ENCODE measurements around the gene MAP7D3.
"Not testable (repeated sequence)": the region's sequence is repeated elsewhere in the genome, so short reads cannot be mapped to it uniquely, and the experiment has no call there.

Gene MAP7D3

DNA sequence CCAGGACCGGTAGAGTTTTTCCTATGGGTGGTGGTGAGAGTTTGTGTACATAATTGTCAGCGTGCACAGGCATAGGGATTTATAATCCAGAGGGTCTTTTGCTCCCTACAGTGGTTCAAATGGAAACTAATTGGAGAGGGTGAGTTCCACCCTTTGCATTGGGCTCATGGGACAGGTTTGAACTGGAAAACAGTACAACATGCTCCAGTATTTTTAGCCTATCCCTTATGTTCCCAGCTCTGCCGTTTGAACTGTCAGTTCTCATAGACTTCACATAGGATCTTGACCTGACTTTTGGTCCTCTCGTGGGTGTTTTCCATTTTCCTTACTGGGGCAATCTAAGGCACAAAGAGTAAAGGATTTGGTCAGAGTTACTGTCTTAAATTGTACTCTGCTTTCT is 72.1 kb downstream of the MAP7D3 start:
- no peak for DNase-seq

DNA sequence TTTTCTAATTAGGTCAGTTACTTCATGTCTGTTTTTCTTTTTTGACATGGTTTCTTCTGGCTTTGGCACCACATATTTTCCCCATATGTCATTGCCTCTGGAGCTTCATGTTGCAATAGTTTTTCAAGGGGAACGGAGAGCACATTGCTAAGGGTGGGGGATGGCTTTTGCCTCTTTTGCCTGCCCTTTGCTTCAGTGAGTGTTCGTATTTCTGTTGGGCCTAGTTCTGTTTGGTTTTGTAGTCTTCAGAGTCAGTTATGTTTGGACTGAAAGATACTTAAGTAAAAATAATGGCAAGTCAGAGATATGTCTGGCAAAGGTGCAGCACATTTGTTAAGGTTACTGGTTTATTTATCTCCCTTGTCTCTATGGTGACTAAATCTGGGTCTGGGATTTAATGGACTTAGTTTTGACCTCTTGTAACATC is 74.8 kb downstream of the MAP7D3 start:
- no peak for DNase-seq

DNA sequence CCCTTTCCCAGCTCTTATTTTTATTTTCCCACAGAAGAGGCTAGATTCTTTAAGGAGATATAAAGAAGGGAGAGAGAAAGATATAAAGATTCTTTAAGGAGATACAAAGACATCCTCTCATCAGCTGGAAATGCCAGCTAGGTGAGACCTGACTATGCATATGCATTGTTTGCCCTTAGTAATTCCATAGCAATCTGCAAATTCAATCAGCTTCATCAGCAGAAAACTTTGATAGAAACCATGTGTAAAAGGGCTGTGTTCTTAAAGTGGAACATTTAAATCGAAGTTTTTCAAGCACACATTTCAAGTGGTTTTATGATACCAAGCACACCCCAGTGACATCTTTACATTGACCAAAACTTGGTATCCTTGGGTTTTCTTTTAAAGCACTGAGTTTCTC is 79.8 kb downstream of the MAP7D3 start:
- no peak for DNase-seq

DNA sequence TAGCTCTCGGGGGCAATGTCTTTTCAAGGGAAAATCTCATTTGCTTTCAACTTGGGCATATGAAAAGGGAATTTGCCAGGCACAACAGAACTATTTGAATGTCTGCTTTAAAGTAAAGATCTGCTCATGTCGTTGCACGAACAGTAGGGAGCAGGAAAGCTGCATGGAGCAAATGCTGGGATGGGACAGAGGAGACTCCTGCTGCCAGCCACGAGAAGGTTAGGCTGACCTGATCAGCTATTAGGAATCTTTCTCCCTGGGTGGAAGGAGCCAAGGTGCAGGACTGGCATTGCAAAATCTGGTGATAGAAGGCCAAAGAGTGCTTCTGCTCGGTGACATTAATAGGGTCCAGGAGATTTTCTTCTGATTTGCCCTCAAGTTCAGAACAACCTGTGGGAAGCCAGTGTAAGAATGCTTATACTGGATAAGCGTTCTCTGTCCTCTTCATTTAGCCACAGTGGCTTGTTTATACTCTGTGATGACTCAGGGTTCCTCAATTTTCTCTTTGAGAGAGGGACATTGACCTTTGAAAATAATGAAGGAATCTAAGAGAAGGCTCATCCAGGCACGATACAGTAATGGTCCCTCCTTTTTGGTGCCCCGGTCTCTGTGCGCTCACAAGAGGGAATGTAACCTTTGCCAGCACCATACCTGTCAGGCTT is 80.9 kb downstream of the MAP7D3 start:
- no peak for DNase-seq

DNA sequence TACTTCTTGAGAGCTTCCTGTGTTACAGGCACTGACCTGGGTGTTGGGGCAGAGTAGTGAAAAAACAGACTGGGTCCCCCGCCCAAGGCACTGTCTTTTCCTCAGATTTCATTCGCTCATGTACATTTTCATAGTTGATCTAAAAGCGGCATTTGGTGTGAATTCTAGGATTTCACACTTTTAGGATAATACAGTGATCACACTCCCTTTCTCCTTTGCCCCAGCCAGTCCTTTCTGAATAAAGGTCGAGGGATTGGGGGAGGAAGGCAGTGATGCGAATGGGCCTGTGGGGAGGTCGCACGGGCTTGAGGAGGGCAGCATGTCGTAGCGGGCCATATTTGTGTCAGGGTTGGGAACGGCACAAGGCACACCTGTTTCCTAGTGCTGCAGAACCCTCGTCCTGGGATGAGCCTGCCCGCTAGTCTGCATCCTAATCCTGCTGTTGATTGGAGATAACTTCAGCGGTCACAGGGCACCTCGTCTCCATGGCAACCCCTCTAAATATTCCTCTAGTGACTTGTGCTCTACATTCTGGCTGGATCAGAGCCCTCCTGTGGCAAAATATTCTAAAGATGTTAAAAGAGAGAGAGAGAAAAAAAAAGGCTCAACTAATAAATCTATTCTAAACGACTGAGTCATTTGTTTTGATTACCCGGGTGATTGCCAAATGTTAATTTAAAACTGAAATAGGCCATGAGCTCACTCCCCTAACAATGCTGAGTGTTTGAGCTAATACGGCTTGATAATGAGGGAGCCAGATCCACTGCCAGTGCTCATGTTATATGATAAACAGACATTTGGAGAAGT is 82.1 kb downstream of the MAP7D3 start:
- no peak for DNase-seq

DNA sequence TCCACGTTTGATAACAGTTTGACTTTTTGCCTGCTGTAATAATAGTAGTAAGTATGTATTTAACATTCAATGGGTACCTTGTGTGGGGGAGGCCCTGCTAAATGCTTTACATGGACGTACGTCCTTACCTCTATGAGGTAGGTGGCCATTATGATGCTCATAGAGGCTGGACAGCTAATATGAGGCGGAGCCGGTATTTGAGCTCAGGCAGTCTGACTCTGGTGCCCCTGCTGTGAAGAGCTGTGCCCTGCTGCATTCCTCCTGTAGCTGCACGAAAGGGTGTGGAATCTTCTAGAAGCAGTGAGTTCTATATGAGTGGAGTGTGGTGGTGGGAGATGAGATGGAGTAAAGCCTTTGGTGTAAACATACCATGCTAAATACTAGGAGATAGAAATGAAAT is 83.2 kb downstream of the MAP7D3 start:
- DNase-seq, result not testable (repeated sequence)

DNA sequence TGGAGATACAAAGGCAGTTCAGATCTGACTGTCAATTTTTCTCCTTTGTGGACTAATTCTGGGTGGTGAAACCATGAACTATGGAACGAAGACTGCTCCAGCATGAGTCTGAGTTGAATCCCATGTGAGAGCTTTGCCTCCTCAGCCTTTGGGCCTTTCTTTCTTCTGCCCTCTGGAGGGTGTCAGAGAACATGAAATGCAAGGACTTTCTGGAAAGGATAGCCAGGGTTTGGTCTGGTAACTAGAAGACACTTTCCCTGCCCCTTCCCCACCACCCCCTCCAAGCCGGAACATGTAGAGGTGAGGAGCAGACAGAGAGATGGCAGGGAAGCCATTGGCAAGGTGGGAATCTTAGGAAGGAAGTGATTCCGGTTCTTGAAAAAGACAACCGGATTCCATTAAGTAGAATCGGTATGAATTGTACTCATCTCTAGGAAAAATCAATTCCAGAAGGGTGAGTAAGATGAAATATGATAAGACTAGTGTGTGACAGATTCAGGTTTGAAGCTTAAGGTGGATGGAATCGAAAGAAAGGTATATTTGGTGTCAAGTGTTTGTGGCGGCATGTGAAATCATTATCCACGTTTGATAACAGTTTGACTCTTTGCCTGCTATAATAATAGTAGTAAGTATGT is 84.9 kb downstream of the MAP7D3 start:
- no peak for DNase-seq

DNA sequence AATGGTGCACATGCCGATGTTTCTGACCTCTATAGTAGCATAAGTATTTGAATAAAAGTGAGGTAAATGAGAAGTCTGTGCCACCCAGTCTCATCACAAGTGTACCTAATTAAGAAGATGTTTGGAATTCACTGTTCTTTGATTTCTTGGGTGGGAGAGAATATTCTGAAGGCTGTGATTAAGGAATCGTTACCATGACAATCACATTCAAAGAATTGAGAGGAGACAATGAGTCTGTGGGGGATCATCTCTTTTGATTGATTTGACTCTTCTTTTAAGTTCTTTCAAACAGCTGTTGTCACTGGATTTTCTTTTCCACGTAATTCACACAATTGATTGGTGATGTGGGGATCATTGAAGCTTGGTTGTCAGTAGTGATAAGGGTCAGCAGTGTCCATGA is 85.8 kb downstream of the MAP7D3 start:
- no peak for DNase-seq

DNA sequence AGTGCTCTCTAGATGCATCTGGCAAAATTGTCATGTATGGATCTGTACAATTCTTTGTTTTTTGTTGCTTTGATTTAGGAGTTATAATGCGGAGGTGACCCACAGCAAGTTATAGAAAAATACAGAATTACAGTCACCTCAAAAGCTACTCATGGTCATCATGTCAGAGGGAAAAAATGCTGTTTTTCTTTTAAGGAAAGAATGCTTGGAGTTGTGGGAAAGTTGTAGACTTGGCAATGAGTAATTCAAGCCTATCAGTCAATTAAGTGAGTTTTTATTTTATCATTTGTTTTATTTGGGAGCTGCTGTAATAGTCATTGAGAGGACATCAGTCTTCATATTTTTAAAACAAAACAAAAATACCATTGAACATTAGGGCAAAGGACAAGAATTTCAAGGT is 87.5 kb downstream of the MAP7D3 start:
- DNase-seq, result no peak

Data from CD4-positive, alpha-beta T cell treated with Interleukin-12 subunit alpha and Interleukin-12 subunit beta, for 1 hour (primary cell).